Fibroblast of skin of right quadriceps (primary cell): ENCODE data around the gene MATN3.

Experiments
- DNase-seq: peaks from one replicate; pipeline ENCODE4 v3.0.0-alpha.2; 2013

MATN3 gene

GRCh38 chr2:20035955-20036666, 23.6 kb upstream of the MATN3 start:
- no peak for DNase-seq

GRCh38 chr2:20034821-20035220, 22.4 kb upstream of the MATN3 start:
- no peak for DNase-seq

GRCh38 chr2:20034218-20034617, 21.8 kb upstream of the MATN3 start:
- DNase-seq, result no peak

- DNase-seq, result no peak
Measured at GRCh38 chr2:20033322-20033721, 20.9 kb upstream of the MATN3 start.

GRCh38 chr2:20030224-20030623, 17.8 kb upstream of the MATN3 start:
- no peak for DNase-seq

GRCh38 chr2:20027705-20028434, 15.4 kb upstream of the MATN3 start:
- DNase-seq, result peak; percentile 66

GRCh38 chr2:20027260-20027677, 14.8 kb upstream of the MATN3 start:
- DNase-seq, result no peak

GRCh38 chr2:20025065-20025786, 12.8 kb upstream of the MATN3 start:
- peak; percentile 89 for DNase-seq

- DNase-seq, result no peak
Measured at GRCh38 chr2:20023688-20024087, 11.2 kb upstream of the MATN3 start.

GRCh38 chr2:20021405-20022009, 9.0 kb upstream of the MATN3 start:
- no peak for DNase-seq

GRCh38 chr2:20019747-20020146, 7.3 kb upstream of the MATN3 start:
- DNase-seq, result no peak

GRCh38 chr2:20018601-20019152, 6.2 kb upstream of the MATN3 start:
- DNase-seq, result no peak

- no peak for DNase-seq
Measured at GRCh38 chr2:20016346-20016745, 3.9 kb upstream of the MATN3 start.

- peak; percentile 55 for DNase-seq
Measured at GRCh38 chr2:20015482-20016083, 3.1 kb upstream of the MATN3 start.

- no peak for DNase-seq
Measured at GRCh38 chr2:20013126-20013849, 820 bp upstream of the MATN3 start.

- no peak for DNase-seq
Measured at GRCh38 chr2:20012032-20012281, 511 bp downstream of the MATN3 start.

- DNase-seq, result no peak
Measured at GRCh38 chr2:20011276-20012031, 1.0 kb downstream of the MATN3 start.

- no peak for DNase-seq
Measured at GRCh38 chr2:20008703-20009102, 3.8 kb downstream of the MATN3 start.

- DNase-seq, result no peak
Measured at GRCh38 chr2:20005891-20006470, 6.5 kb downstream of the MATN3 start.

- DNase-seq, result no peak
Measured at GRCh38 chr2:20005067-20005627, 7.3 kb downstream of the MATN3 start.

- no peak for DNase-seq
Measured at GRCh38 chr2:20001361-20001863, 11.1 kb downstream of the MATN3 start.
